GM18517 (cell line): ENCODE data around the gene BRINP1.

Source experiments
- ATAC-seq: cut with Tn5 transposase; IDR thresholded peaks from one replicate; pipeline ENCODE4 v1.9.1; 2021; ENCODE audit warnings: mild to moderate bottlenecking, moderate library complexity; ENCODE audit not compliant: unreplicated experiment

Gene BRINP1

DNA sequence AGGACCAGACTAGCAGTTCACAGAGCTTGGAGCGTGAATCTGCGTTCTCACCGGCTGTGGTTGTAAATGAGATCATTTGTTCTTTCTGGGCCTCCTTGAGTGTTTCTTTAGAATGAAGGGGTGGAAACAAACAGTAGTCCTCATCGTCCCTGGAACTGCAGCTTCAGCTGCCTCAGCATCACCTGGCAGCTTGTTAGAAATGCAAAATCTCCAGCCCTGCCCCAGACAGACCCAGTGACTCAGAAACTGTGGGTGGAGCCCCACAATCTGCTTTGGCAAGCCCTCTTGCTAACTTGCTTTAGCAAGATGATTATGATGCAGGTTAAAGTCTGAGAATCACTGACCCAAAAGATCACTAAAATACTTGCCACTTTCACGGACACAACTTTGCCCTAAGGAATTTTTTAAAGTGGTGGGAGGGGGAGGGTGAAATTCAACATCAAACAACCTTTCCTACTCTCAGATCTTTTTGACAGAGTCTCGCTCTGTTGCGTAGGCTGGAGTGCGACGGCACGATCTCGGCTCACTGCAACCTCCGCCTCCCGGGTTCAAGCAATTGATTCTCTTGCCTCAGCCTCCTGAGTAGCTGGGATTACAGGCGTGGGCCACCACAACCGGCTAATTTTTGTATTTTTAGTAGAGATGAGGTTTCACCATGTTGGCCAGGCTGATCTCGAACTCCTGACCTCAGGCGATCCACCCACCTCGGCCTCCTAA, 86.0 kb downstream of the BRINP1 start:
- ATAC-seq: no peak

GRCh38 chr9:119282476-119283077, 86.7 kb downstream of the BRINP1 start:
- ATAC-seq: no peak

- ATAC-seq: no peak
These were observed 88.3 kb downstream of the BRINP1 start for GRCh38 chr9:119280740-119281485.

GRCh38 chr9:119278171-119278570, 91.1 kb downstream of the BRINP1 start:
- ATAC-seq: no peak

DNA sequence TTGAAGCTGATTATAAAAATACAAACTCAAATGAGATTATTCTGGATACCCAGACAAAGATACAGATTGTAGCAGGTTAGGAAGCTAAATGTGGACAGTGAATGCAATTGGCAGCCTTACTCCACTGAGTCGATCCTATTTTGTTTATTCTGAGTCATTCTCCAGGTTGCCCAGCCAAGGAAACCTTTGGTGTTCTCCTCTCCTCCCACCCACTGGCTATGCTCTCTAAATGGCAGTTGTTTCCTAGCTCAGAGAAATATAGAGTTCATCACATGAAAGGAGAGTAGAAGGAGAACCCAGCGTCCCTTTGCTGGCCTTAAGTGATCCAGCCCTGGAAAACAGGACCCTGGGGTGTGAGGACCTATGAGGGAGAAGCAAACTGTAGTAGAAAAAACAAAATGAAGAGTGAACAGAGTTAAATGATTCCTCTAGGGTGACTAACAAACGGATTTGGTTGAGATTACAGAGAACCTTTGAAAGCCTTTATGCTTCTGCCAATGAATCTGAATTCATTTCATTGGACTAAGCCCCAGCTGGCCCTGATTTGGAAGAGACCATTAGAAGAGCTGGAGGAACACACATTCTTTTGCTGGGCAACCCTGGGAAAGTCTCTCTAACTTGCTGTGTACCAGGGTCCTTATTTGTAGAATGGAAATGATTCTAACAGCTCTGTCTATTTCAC, 95.1 kb downstream of the BRINP1 start:
- no peak for ATAC-seq

DNA sequence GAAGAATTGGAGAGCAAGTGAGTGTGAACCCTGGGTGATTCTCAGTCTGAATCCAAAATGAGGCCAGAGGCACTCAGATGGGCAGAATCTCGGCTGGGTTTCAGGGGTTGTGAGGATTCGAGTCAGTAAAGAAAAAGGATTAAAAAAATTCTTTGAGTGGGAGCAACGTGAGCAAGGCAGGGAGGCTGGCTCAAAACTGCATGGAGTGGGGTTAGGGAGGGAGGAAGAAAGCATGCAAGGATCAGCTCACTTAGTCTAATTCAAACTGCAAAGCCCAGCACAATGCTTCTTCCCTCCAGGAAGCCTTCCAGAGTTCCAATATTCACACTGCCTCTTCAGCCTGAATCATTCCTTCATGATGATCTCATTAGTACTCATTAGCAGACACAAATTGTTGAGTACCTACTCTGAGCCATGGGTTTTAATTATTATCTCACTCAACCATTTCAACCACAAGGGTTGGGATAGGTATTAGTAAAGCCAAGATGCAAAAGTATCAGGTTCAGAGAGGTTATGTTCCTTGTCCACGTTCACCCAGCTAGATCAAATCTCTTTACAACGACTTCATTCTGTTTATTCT, 95.8 kb downstream of the BRINP1 start:
- no peak for ATAC-seq

GRCh38 chr9:119272500-119273211, 96.6 kb downstream of the BRINP1 start:
- ATAC-seq: no peak

DNA sequence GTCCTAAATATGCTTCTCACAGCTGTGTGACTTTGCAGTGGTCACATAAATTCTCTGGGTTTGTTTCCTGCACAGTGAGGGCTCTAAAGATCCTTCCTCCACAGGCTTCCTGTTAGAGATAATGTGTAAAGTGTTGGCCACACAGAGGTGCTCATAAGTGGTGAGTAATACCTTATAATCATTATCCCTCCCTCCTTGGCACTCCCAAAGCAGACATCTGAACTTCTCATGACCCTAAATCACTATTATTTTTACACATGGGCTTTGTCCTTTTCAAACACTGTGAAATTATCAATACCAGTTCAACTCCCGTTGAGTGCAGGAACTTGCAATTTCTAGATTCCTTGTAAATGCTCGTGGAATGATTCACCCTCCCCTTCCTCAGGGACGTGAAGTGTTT, 100.2 kb downstream of the BRINP1 start:
- no peak for ATAC-seq

- ATAC-seq: no peak
These were observed 105.1 kb downstream of the BRINP1 start for GRCh38 chr9:119264165-119264564.

GRCh38 chr9:119257592-119257991, 111.6 kb downstream of the BRINP1 start:
- no peak for ATAC-seq

GRCh38 chr9:119255116-119255515, 114.1 kb downstream of the BRINP1 start:
- ATAC-seq: no peak

DNA sequence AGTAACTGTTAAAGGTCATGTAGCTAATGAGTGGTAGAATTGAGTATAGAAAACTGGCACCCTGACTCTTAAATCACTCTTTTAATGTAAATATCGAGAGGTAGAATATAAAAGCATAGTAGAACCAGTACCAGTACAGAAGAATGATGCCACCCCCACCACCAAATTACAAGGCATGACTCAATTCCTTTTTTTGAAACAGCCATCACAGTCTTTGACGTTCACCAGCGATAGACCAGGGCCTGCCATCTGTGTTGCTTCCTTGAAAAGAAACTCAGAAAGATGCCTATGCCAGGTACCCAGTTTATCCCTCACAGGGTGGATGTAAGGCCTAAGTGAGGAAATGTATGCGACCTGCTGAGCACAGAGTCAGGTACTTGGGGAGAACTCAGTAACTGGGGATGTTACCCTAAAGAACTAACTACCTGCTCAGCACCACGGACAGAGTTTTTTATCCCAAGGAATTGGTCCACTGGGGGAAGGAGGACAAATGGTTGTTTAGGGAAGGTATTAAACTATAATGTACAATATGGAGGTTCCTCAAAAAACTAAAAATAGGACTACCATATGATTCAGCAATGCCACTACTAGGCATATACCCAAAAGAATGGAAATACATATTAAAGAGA, 116.5 kb downstream of the BRINP1 start:
- ATAC-seq: no peak

- ATAC-seq: no peak
These were observed 117.3 kb downstream of the BRINP1 start for GRCh38 chr9:119251936-119252335.

- no peak for ATAC-seq
These were observed 118.5 kb downstream of the BRINP1 start for GRCh38 chr9:119250730-119251129.

GRCh38 chr9:119240546-119240945, 128.7 kb downstream of the BRINP1 start:
- no peak for ATAC-seq

DNA sequence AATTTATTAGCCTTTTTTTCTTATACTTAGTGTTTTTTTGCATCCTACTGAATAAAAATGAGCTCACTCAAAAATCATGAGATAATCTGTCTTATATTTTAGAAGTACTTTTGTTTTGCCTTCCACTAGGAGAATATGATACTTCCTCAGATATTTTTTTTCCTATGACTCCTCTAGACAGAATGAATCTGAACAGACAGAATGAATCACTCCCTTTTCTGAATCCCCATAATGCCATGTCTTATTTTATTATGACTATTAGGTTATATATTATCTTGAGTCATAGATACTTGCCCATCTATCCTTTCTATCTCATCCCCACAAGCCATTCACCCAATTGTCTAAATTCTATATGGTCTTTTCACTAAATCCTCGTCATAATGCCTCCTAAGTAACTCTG, 134.6 kb downstream of the BRINP1 start:
- ATAC-seq: no peak

GRCh38 chr9:119227422-119227821, 141.8 kb downstream of the BRINP1 start:
- ATAC-seq: no peak

DNA sequence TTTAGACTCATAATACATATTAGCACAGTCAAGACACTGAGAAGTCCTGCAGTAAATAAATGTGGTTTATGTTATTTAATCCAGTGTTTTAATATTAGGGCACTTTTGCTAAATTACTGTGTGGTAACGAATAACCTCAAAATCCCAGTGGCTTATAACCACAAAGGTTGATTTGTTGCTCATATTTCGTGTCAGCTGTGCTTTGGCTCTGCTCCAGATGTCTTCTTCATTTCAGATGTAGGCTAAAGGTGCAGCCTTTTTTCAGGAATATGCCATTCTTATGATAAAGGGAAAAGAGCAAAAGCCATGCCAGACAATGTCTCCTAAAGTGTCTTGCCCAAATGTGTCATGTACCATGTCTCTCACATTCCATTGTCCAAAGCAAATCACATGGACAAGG, 144.8 kb downstream of the BRINP1 start:
- no peak for ATAC-seq

GRCh38 chr9:119221276-119221675, 148.0 kb downstream of the BRINP1 start:
- no peak for ATAC-seq

- ATAC-seq: no peak
These were observed 150.9 kb downstream of the BRINP1 start for GRCh38 chr9:119218293-119218692.
